Measurements from ENCODE around the gene SLC24A5. TPM values are rescaled to one million over a fixed set of nuclear protein-coding genes. Genes with fewer than 3 reads are reported as not detected.

Gene SLC24A5
- polyA plus RNA-seq (ENCODE audit: insufficient read depth in 1 of 5, insufficient read length in 5 of 5, low replicate concordance in 1 of 5): under 1 TPM in 2 of 5 donors, not detected in 3; 0.31 to 0.66 TPM
- long read RNA-seq, donor 1: 0 reads
- long read RNA-seq, donor 2, partial matches to known transcripts: 6 of 6 reads
- long read RNA-seq, donor 2, other reads (novel, unspliced or antisense): 0 of 6 reads
- long read RNA-seq, donor 3: 0 reads
- long read RNA-seq, donor 4, partial matches to known transcripts: 13 of 13 reads
- long read RNA-seq, donor 4, other reads (novel, unspliced or antisense): 0 of 13 reads
- long read RNA-seq, donor 5, partial matches to known transcripts: 22 of 22 reads
- long read RNA-seq, donor 5, other reads (novel, unspliced or antisense): 0 of 22 reads
- long read RNA-seq, donor 6: 0 reads
- long read RNA-seq, donor 7: 0 reads
- long read RNA-seq, donor 8: 0 reads

DNA sequence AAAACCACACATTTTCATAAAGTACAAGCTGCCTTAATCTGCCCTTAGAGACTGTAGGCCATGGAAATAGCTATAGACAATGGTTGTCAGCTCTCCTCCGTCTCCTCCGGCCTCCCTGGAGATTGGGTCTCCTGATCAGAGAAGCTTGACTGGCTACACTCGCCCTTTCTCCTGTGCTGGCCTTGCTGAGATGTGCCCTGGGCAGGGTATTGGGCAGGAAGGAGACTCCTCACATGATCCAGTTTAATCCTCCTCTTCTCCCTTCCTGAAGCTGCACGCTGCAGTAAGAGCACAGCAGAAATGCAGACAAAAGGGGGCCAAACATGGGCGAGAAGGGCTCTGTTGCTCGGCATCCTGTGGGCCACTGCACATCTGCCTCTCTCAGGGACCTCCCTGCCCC, at the start of gene SLC24A5:
Gene SLC24A5, plus strand, starts transcription at position 246 of the 400 bp plus-strand sequence. Its CDS starts 55 bp downstream, at position 301.
- no peak for DNase-seq

DNA sequence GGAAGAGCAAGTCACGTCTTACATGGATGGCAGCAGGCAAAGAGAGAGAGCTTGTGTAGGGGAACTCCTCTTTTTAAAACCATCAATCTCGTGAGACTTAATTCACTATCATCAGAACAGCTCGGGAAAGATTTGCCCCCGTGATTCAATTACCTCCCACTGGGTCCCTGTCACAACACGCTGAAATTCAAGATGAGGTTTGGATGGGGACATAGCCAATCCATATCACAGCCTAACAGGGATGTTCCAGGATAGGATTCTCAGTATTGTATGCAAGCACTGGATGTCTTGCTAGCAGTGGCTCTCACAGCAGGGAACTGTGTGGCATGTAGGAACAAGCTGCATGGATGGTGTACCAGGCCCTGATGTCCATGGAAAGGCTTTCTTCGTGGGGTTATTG, 47.8 kb upstream of the SLC24A5 start:
- no peak for DNase-seq

DNA sequence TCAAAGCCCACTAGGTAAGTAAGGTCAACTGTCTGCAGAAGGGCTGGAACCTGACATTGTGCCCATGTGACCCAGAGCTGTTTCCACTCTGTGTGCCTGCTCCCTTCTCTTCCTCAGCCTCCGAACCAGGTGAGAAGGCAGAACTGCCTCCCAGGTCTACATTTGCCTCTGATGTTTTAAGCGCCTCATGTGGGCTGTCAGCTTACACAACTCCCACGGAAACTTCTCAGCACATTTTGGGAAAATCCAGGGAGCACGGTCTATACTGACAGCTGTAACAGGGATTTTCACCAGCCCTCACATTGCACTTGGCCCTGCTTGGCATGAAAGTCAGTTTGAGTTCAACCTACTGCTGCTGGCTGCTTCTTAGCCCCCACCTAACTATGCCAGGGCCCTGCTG, 46.9 kb upstream of the SLC24A5 start:
- DNase-seq: no peak

DNA sequence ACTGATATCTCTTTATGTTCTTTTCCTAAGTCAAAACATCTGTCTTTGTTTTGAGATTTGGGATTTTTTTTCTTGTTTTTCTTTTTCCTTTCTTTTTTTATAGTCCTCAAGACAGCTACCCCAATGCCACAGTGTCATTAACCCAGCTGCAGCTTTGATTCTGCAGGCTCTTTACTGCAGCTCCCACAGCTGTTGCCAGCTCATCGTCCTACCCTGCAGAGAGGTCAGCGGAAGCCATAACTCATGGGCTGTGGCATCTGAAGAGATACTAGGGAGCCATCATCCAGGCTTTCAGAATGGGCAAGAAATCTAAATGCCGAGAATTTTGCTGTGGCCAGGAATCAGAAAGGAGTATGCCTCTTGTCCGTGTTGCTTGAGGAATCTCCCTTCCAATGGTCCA, 44.3 kb upstream of the SLC24A5 start:
- no peak for DNase-seq

DNA sequence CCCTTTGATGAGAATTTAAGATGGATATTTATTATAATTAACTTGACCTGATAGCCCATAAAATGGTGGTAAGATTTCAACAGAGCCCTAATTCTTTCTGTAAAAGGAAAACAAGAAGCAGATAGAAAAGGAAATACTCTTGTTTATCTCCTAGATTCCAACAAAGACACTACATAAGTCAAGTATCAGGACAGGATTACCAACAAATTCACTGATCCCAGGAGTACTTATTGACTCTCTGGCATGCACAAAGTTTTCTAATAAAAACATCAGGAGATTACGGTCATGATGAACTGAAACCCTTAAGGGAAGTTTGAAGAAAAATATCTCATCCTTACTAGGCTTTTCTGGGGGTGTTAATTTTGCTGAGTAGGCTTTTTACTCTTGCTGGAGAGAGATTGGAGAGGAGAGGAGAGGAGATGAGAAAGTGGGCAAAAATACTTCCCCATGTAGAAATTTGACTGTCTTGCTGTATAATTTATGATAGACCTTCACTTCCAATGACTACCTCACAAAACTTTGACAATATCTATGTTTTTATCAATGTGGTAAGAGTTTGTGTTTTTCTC, 43.1 kb upstream of the SLC24A5 start:
- no peak for DNase-seq

DNA sequence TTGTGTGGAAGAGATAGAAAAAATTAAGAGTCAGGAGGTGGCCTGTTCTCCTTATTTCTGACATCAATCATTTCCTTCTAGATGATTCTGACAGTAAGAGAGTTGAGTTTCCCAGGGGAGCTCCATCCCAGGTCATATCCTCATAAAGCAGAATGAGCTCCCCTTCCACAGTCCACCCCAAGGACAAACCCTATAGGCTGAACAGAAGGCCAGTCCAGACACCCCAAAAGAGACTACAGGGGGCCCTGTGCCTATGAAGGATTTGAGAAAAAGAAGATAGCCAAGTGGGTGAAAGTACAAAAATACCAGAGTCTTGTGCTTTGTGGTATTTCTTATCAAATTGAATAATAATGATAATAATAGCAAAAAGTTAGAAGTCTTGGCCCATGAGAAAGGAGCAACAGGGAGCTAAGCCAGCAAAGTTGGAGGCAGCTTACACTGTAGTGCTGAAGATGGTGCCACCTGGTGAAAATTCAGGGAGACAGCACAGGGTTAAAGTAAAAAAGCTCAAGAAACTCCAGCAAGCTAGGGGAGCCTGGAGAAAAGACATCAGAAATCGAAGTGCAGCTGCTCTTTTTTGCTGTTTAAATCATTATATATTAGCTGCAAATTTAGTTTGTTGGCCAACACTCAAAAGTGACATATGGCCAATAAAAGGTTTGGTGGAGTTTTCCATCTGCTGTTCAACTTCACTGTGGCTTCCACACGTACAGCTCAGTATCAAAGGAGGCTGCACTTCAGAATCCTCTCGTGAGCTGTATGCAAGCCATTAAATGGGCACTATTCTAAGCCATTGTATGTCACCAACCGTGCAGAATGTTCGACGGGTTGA, 35.8 kb upstream of the SLC24A5 start:
- peak; percentile 30 to 40 for DNase-seq

DNA sequence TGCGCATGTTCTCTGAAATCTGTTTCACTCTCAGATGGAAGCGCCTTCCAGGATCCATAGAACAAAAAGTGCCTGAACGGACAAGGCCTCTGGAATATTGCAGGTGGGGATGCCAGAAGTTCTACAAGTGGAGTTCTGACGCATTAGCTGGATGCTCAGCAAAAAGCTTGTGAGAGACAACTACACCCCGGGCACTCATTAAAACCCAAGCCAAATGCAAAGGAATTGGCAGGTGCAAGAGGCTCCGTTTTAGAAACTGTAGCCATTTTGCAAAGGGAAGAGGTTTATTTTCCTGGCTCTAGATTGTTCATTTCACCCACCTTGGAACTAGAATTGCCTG, 35.2 kb upstream of the SLC24A5 start:
- DNase-seq: no peak

DNA sequence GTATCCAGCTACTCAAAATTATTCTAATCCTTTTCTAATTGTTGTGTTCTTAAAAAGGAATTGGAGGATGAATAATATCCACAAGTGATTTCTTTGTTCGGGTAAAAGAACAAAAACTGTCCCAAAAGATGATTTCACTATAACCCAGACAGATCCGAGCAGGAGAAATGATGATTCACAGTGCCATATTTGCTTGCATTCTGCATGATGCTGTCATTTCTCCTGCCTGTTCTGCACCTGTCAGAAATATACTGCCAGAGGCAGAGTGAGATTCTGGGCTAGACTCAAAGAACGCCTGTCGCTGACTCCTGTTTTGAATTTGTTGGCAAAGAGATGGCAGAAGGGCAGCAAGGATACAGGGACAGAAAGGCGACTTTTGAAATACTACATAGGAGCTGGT, 34.7 kb upstream of the SLC24A5 start:
- no peak for DNase-seq

DNA sequence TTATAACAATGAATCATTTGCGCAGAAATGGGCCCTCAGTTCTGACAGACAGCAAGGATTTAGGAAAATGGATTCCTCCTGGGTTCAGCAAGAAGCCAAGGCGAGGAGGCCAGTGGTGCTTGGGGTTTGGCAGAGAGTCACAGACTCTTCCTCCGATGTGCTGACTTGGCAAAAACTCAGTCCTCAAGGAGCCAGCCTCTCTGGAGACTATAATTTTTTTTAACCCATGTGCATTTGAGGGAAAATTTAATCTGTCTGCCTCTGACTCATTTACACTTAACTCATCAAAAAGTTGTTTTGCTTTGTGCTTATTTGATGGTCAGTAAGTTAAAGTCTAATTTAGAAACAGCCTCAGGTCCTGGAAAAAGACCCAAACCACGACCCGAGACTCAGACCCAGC, 34.2 kb upstream of the SLC24A5 start:
- peak; percentile 23 to 29 for DNase-seq

DNA sequence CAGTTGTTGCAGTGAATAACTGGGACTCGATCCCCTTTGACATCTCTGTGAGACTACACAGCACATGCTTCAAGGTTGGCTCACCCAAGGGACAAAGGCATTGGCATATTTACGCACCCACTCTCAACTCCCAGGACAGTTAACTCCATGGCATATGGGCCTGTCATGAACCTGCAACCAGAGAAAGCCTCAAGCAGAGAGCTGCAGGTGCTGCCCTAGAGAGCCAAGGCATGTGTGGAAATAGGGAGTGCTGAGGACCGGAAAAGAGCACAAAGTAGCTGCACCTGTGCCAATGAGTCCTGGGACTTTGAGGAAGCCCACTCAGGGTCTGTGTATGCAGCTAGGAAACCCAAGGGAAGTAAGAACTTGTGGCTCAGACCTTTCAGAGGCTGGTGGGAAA, 32.9 kb upstream of the SLC24A5 start:
- no peak for DNase-seq

DNA sequence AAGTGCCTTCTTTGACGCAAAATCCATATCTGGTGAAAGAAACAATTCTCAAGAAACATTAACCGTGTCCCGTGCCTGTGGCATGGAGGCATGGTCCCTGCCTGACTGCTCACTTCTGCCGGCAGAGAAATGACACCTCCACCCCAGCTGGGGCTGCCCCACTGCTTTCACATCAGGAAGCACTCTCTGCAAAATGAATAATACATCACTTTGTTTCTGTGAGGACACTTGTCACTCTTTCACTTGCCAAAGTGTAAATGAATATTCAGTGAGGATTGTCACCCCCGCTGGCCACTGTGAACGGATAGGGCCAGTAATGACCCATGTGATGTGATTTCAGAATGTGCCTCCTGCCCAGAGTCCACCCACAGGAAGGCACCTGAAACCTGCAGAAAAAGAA, 31.1 kb upstream of the SLC24A5 start:
- no peak for DNase-seq

DNA sequence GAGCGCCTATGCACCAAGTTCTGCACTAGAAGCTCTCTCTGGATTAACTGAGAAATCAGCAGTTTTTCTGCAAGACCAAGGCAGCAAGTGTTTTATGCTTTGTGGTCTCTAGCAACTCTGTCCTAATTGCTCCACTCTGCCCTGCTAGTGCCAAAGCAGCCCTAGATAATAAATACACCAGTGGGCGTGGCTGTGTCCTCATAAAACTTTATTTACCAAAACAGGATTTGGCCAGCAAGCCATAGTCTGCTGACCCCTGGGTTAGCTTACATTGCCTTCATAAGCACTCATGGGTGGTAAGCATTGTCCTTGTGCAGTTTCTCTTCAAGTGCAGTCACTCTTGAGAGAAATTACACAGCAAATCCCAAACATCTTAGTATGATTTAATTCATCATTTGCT, 30.7 kb upstream of the SLC24A5 start:
- DNase-seq: no peak

DNA sequence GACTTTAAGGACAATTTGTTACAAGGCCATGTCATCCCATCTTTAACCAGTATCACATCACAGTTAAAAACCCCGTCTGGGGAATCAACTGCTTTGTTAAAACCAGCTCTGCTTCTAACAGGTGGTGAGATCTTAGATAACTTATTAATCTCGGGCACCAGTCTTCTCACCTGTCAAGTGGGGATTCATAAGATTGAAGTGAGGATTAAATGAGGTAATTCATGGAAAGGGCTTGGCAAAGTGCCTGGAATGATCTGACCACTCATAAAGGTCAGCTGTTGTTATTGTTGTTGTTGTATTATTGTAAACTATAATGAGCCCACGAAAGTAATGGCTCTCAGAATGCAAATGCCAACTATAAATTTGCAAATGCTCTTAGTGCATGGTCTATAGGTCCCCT, 30.1 kb upstream of the SLC24A5 start:
- no peak for DNase-seq

DNA sequence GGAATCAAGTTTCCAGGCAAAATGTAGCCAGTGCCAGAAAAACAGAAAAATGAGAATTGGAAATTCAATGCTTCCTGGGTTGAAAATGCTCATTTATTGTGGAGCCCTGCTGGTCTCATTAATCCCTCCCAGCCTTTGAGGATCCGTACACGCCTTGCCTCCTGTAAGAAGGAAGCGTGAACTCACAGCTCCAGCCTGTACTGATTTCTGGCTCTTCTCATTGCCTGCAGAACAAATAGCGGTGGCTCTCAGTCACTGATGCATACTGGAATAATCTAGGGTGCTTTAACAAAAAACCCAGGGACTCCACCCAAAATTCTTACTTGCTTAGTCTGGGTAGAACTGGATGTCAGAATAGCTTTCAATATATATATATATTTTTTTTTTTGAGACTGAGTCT, 29.3 kb upstream of the SLC24A5 start:
- DNase-seq: no peak

DNA sequence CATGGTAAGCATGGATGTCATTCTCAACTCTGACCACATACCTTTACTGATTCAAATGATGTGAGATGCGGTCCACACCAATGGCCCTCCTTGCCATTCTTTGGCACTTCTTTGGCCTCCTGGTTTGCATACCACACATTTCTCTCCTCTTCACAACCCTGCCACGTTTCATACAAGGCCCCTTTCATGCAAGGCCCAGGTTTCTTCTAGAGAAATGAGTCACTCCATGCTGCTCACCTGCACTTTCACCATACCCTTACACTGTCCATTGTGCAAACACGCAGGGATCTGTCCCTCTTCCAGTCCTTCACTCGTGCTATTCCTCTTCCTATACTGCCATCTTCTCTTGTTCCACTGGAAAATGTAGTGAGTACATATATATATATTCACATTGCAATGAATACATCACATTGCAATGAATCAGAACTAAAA, 24.4 kb upstream of the SLC24A5 start:
- DNase-seq: no peak

DNA sequence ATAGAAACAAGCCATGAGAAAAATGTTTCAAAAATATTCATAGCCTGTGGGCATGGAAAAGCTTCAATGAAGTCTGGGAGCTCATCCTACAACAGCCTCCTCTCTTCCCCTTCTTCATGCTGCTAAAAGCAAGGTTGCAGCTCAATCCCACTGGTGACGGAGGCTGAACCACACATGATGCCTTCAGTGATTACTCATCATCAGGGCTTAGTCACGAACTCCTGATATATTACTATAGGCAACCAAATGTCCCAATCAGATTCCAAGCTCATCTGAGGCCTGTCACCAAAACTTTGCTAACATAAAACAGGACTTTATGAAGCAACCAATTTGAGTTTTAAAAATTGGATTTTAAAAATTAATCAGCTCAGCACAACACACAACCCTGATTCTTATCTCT, 24.0 kb upstream of the SLC24A5 start:
- DNase-seq: no peak

DNA sequence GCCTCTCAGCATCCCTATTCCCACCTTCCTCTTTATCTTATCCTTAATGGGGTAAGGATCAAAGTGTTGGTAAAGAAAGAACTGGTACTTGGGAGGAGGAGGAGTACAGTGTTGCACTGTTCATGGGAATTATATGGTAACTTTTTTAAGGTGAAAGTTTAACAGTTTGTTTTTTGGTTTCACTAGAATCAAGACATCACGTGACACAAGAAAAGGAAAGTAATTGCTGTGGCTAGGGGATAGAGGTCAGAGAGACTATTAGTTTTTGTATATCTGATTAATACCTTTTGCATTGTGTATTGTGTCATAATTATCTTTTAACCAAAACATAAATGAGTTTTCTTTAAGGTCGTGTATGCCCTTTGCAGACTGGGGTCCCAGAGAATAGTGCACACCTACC, 23.5 kb upstream of the SLC24A5 start:
- no peak for DNase-seq

DNA sequence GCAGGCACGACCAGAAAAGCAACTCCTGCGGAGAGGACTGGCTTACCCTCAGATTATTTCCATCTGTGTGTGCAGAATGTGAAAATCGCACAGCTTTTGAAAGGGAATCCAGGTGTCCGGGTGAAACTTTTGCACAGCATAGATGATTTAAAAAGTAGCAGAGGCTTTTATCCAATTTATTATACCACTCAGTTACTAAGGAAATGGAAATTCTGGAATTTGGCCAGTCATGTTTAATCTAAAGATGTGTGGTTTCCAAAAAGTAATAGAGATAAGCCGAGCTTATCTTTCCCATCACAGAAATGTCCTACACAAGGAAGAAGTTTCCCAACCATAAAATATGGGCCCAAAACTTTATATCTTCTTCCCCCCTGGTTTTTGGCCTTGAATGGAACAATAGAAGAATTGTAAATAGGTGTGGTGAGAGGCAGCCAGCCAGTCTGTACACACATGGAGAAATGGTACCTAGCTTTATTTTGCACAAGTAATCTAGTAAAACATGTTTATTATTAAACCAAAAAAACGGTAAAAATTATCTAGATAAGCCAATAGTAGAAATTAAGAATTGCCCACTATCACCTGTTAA, 19.3 kb upstream of the SLC24A5 start:
- no peak for DNase-seq

DNA sequence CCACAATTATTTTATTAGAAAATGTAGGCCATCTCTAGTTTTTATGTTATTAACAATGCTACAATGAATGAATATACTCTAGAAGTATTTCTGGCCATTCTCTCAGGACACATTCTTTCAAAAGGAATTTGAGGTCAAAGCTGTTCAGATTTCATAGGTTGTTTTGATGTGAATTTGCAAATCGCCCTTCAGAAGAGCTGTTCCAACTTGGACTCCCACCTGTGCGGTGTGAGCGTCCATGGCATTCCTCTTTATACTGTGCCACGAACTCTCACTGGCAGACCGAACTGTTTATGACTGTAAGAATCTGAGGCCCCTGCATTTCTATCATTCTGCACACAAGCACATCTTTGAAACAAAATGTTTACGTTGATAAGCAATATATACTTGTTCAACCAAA, 18.6 kb upstream of the SLC24A5 start:
- no peak for DNase-seq

DNA sequence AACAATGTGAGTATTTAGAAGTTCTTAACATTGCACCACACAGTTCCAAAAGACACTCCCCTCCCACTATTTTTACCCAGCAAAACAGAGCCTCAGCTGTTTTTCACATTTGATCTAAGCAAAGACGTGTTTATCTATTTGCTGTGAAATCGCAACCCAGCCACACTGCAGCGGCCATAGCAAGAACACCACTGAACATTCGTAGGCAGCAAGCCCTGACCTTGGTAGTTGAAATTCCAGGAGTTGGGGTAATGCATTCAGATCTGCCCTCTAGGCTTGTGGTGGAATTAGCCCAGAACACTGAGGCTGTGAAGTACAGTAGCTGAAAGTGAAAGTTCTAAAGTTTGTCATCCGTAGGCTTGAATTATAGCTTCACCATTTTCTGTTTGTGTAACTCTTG, 17.1 kb upstream of the SLC24A5 start:
- no peak for DNase-seq

DNA sequence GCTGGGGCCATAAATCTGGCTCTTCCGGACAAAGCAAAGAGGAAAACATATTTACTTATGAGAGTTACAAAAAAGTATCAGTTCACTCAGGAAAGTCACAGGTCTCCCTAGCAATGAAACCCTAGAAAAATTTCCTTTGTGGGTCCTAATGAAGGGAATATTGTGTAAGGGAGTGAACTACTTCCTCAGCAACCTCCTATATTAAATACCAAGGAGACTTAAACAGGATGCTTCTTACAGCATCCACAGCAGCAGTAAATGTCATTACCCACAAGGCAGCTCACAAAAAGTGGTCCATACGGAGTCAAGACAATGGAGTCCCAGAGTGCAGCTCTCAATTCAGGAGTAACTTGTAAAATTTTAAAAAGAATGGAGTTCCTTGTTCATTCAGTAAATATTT, 14.9 kb upstream of the SLC24A5 start:
- no peak for DNase-seq

DNA sequence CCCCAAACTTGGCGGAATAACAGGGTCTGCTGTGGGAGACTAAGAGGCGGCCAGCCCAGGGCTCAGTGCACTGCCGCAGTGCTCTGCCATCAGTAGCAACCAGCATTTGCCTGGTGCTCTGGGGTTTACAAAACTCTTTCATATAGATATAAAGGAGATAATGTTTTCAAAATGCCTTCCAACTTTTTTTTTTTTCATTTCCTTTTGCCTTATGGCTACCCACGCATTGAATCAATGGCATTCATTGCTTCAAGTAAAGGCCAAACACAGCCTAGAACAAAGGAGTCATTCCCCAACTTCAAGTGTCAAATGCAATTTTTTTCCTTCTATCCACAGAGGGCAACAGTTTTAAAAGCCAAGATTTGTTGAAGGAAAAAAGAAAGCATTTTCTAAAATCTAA, 11.6 kb upstream of the SLC24A5 start:
- DNase-seq: no peak

Data from right lung (tissue), 10 donors.